Mammary epithelial cell (primary cell): ENCODE data around the gene HHATL.

Source experiments
- EZH2 ChIP-seq: IDR thresholded peaks from 2 replicates; pipeline ENCODE4 v1.6.1; 2012; ENCODE audit warnings: low read length, inconsistent platforms, borderline replicate concordance
- TF ChIP-seq, protein P1 (sequence below), 2 donors: IDR thresholded peaks in 1 of 2; conservative IDR thresholded peaks in 1 of 2; 2 replicates each; pipeline ENCODE4 v1.5.1; 2011 to 2012; ENCODE audit warnings: inconsistent platforms in 2 of 2, low read length in 2 of 2, mild to moderate bottlenecking in 2 of 2, control low read depth in 1 of 2, low read depth in 1 of 2; ENCODE audit not compliant: insufficient read depth in 1 of 2; ENCODE audit errors: extremely low read depth in 1 of 2

DNA sequence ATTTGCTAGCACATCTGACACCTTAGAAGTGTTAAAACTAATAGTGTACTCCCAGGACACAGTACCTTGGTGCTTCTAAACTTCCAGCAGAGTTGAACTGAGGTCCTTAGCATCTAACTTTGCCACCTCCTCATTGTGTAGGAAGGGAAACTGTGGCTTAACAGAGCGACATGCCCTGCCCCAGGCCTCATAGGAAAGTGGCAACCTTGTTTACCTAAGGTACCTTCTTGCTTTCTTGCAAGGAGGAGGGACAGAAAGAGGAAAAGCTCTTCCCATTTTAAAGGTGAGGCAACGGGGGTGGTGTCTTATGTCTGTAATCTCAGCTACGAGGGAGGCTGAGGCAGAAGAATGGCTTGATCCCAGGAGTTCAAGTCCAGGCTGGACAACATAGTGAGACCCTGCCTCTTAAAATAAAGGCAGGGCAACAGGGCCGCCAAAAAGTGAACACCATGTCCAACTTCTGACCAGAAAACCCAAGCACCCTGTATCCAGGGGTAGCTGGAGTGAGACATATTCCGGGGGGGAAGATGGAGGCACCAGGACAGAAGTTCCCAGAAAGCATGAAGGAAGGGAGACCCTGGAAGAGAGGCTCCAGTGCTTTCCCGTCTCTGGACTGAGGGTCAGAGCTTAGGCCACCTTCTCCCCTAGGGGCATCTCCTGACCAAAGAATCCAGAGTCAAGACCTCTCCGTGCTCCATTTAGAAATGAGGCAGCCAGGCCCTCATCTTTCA, 17.8 kb downstream of the HHATL start:
- TF ChIP-seq, protein P1, sequence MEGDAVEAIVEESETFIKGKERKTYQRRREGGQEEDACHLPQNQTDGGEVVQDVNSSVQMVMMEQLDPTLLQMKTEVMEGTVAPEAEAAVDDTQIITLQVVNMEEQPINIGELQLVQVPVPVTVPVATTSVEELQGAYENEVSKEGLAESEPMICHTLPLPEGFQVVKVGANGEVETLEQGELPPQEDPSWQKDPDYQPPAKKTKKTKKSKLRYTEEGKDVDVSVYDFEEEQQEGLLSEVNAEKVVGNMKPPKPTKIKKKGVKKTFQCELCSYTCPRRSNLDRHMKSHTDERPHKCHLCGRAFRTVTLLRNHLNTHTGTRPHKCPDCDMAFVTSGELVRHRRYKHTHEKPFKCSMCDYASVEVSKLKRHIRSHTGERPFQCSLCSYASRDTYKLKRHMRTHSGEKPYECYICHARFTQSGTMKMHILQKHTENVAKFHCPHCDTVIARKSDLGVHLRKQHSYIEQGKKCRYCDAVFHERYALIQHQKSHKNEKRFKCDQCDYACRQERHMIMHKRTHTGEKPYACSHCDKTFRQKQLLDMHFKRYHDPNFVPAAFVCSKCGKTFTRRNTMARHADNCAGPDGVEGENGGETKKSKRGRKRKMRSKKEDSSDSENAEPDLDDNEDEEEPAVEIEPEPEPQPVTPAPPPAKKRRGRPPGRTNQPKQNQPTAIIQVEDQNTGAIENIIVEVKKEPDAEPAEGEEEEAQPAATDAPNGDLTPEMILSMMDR (conservative IDR thresholded peaks at IDR 0.05 in 1 of 2, IDR thresholded peaks at IDR 0.05 in 1 of 2; ENCODE audit: extremely low read depth in 1 of 2, insufficient read depth in 1 of 2, low read depth in 1 of 2, low read length in 2 of 2): no peak
- no peak for TF ChIP-seq EZH2
